HCT116 (cell line): ENCODE data around the gene APBA3. TPM values are rescaled to one million over a fixed set of nuclear protein-coding genes. Genes with fewer than 3 reads are reported as not detected.

Experiments used
- ATAC-seq: fragments of 200-7000 bp; cut with Tn5 transposase; 2 replicates; pipeline ENCODE4 v1.9.1; 2020; ENCODE audit warnings: mild to moderate bottlenecking, moderate library complexity
- BruUV-seq: library from RNA; stranded (reverse); fragments of 400-500 nt; replicated peaks from 2 replicates; lab custom pipeline; 2021; lab: Mats Ljungman, UMichigan
- CTCF ChIA-PET: fragments of 300-600 bp; sonication (Branson Sonifier 250); formaldehyde crosslinking; loops from one replicate; lab custom pipeline; 2021; ENCODE audit warnings: antibody characterized with exemption; lab: Charles Lee
- POLR2A ChIA-PET: fragments of 300-600, 350-600 bp; sonication (Branson Sonifier 250); formaldehyde crosslinking; loops from one replicate; lab custom pipeline; 2021; ENCODE audit warnings: antibody characterized with exemption; lab: Charles Lee
- RAD21 ChIA-PET, 2 experiments: fragments of 300-600 bp; sonication (Branson Sonifier 250); formaldehyde crosslinking; loops; one replicate each; lab custom pipeline; 2023; ENCODE audit warnings: low total read pairs in 2 of 2; ENCODE audit not compliant: uncharacterized antibody in 2 of 2, unreplicated experiment in 2 of 2, low non-redundant PET in 1 of 2; lab: Charles Lee
- DNase-seq: peaks from one replicate; pipeline ENCODE4 v3.0.0-alpha.2; 2010; ENCODE audit warnings: low read depth, low spot score
- H2AFZ ChIP-seq: fragments of 200-600 bp; shearing (Covaris generic), sonication (generic); 2 replicates; pipeline ENCODE4 v1.6.1; 2017; ENCODE audit warnings: low read depth, mixed run types, mixed read lengths, antibody characterized with exemption, low read length; ENCODE audit not compliant: poor library complexity, severe bottlenecking
- H3K27ac ChIP-seq: 2 replicates; pipeline ENCODE4 v1.5.1; 2012; ENCODE audit warnings: low read depth, low read length
- H3K27me3 ChIP-seq: fragments of 200-600 bp; sonication (generic); 2 replicates; pipeline ENCODE4 v1.6.1; 2016; ENCODE audit warnings: mixed run types, low read length, mixed read lengths; ENCODE audit not compliant: insufficient read depth
- H3K36me3 ChIP-seq, 2 experiments: fragments of 200-500 bp in 1 of 2; fragments of 200-600 bp in 1 of 2; sonication (Bioruptor generic) in 1 of 2; sonication (generic) in 1 of 2; 2 replicates each; pipeline versions ENCODE4 v1.5.1 to v1.6.1; 2014 to 2016; ENCODE audit warnings: low read length in 2 of 2, inconsistent platforms in 1 of 2, mixed read lengths in 1 of 2, mixed run types in 1 of 2; ENCODE audit not compliant: insufficient read depth in 2 of 2, control insufficient read depth in 1 of 2
- H3K4me1 ChIP-seq, 2 experiments: fragments of 200-600 bp in 1 of 2; sonication (generic) in 1 of 2; 2 replicates each; pipeline versions ENCODE4 v1.5.1 to v1.6.1; 2012 to 2017; ENCODE audit warnings: low read length in 2 of 2, inconsistent platforms in 1 of 2, mild to moderate bottlenecking in 1 of 2, mixed read lengths in 1 of 2, mixed run types in 1 of 2, moderate library complexity in 1 of 2; ENCODE audit not compliant: insufficient read depth in 2 of 2, control insufficient read depth in 1 of 2
- H3K4me2 ChIP-seq: fragments of 200-600 bp; sonication (generic); 2 replicates; pipeline ENCODE4 v1.6.1; 2017; ENCODE audit warnings: mixed run types, low read length, mixed read lengths
- H3K4me3 ChIP-seq, 2 experiments: fragments of 200-600 bp in 1 of 2; sonication (generic) in 1 of 2; replicated peaks in 1 of 2; 2 replicates each; pipeline ENCODE4 v1.5.1; 2011 to 2016; ENCODE audit warnings: low read length in 2 of 2, control low read depth in 1 of 2, low read depth in 1 of 2, mild to moderate bottlenecking in 1 of 2, mixed read lengths in 1 of 2, mixed run types in 1 of 2
- H3K79me2 ChIP-seq: fragments of 200-600 bp; sonication (generic); 2 replicates; pipeline ENCODE4 v1.6.1; 2017; ENCODE audit warnings: mild to moderate bottlenecking, mixed run types, low read length, moderate library complexity, mixed read lengths; ENCODE audit not compliant: insufficient read depth
- H3K9ac ChIP-seq: fragments of 200-600 bp; sonication (generic); 2 replicates; pipeline ENCODE4 v1.6.1; 2016; ENCODE audit warnings: low read length, mixed read lengths
- H3K9me2 ChIP-seq: fragments of 200-600 bp; sonication (generic), shearing (Covaris generic); 2 replicates; pipeline ENCODE4 v1.6.1; 2017; ENCODE audit warnings: mixed run types, mild to moderate bottlenecking, moderate library complexity; ENCODE audit not compliant: insufficient read depth
- H3K9me3 ChIP-seq, 2 experiments: fragments of 200-500 bp in 1 of 2; fragments of 200-600 bp in 1 of 2; sonication (Bioruptor generic) in 1 of 2; sonication (generic) in 1 of 2; 2 replicates each; pipeline ENCODE4 v1.6.1; 2014 to 2017; ENCODE audit warnings: low read length in 2 of 2, mixed read lengths in 2 of 2, inconsistent platforms in 1 of 2, low read depth in 1 of 2, mild to moderate bottlenecking in 1 of 2, mixed run types in 1 of 2, moderate library complexity in 1 of 2; ENCODE audit not compliant: control insufficient read depth in 1 of 2, insufficient read depth in 1 of 2
- H4K20me1 ChIP-seq: fragments of 200-600 bp; sonication (generic), shearing (Covaris generic); 2 replicates; pipeline ENCODE4 v1.6.1; 2017; ENCODE audit warnings: mixed run types, mild to moderate bottlenecking, moderate library complexity; ENCODE audit not compliant: insufficient read depth
- ATF3 ChIP-seq: IDR thresholded peaks from 2 replicates; pipeline ENCODE4 v1.6.1; 2012
- CEBPB ChIP-seq: IDR thresholded peaks from 2 replicates; pipeline ENCODE4 v1.6.1; 2012; ENCODE audit warnings: low read depth
- EGR1 ChIP-seq: IDR thresholded peaks from 2 replicates; pipeline ENCODE4 v1.6.1; 2012; ENCODE audit warnings: low read depth
- ELF1 ChIP-seq: IDR thresholded peaks from 2 replicates; pipeline ENCODE4 v1.6.1; 2012; ENCODE audit warnings: low read depth, borderline replicate concordance
- EZH2phosphoT487 ChIP-seq: fragments of 200-600 bp; IDR thresholded peaks from 2 replicates; pipeline ENCODE4 v1.6.1; 2018; ENCODE audit warnings: antibody characterized with exemption, borderline replicate concordance
- FOSL1 ChIP-seq: IDR thresholded peaks from 2 replicates; pipeline ENCODE4 v1.6.1; 2012; ENCODE audit warnings: low read depth
- JUND ChIP-seq: IDR thresholded peaks from 2 replicates; pipeline ENCODE4 v1.6.1; 2012
- MAX ChIP-seq: IDR thresholded peaks from 2 replicates; pipeline ENCODE4 v1.6.1; 2012
- POLR2A ChIP-seq: IDR thresholded peaks from 2 replicates; pipeline ENCODE4 v1.7.0; 2011; ENCODE audit warnings: borderline replicate concordance; ENCODE audit not compliant: insufficient read depth, insufficient read length; ENCODE audit errors: extremely low read depth
- POLR2AphosphoS5 ChIP-seq: IDR thresholded peaks from 2 replicates; pipeline ENCODE4 v1.6.1; 2011; ENCODE audit warnings: mild to moderate bottlenecking, low read depth, low read length, moderate library complexity
- RAD21 ChIP-seq: IDR thresholded peaks from 2 replicates; pipeline ENCODE4 v1.6.1; 2012; ENCODE audit warnings: low read depth, mild to moderate bottlenecking
- SIN3A ChIP-seq: IDR thresholded peaks from 2 replicates; pipeline ENCODE4 v1.6.1; 2012; ENCODE audit warnings: low read depth
- SRF ChIP-seq: IDR thresholded peaks from 2 replicates; pipeline ENCODE4 v1.6.1; 2012; ENCODE audit warnings: low read depth
- YY1 ChIP-seq: IDR thresholded peaks from 2 replicates; pipeline ENCODE4 v1.6.1; 2011; ENCODE audit warnings: low read length, low read depth, moderate library complexity, mild to moderate bottlenecking; ENCODE audit not compliant: insufficient replicate concordance; ENCODE audit errors: extremely low read depth
- ZFX ChIP-seq: fragments of 450-650 bp; IDR thresholded peaks from 2 replicates; pipeline ENCODE4 v1.6.1; 2017
- ZNF274 ChIP-seq: fragments of 200-500 bp; sonication (Bioruptor generic); IDR thresholded peaks from 2 replicates; pipeline ENCODE4 v1.6.1; 2014; ENCODE audit warnings: mild to moderate bottlenecking, low read depth, low read length, inconsistent platforms
- intact Hi-C: fragments of 100-400 bp; cut with micrococcal nuclease; formaldehyde crosslinking; loops from 2 replicates; pipeline ENCODE4 v1.10.0; 2022
- total RNA-seq: library from RNA; stranded (reverse); gene quantifications from one replicate; pipeline ENCODE4 v1.2.1, GENCODE V29; 2021; ENCODE audit not compliant: unreplicated experiment

Gene APBA3
- total RNA-seq, 1 experiment from 2014 or later, result 29.5 TPM

- ChIA-PET RAD21 (no interaction called here), POLR2A (interaction anchor here (0.6 kb wide), 1 partner anchor 11 kb away, joined by 5 read pairs; no protein-coding TSS in a partner anchor), CTCF (no interaction called here)
- ATAC-seq (no peak), DNase-seq (no peak)
- Histone ChIP-seq H3K27ac (no peak overlapping the region), H3K9ac (no peak overlapping the region), H3K9me2 (no peaks in the 10 kb centered on the region), H3K36me3 (peaks cover 0 to 3% of the 10 kb centered on the region in 2 experiments; a peak in 2 of 4 replicates), H3K79me2 (no peaks in the 10 kb centered on the region), H3K4me1 (peaks cover 11 to 24% of the 10 kb centered on the region in 2 experiments), H3K9me3 (no peaks in the 10 kb centered on the region), H3K4me3 (no peak overlapping the region), H3K4me2 (no peak overlapping the region), H2AFZ (no peak overlapping the region), H4K20me1 (no peaks in the 10 kb centered on the region), H3K27me3 (no peaks in the 10 kb centered on the region)
- intact Hi-C loops, result no loop called here
- TF ChIP-seq RAD21 (no peak), EZH2phosphoT487 (no peak), YY1 (no peak), SIN3A (no peak), ZNF274 (no peak), EGR1 (no peak), CEBPB (no peak), JUND (no peak), MAX (no peak), ATF3 (no peak), POLR2A (no peak), POLR2AphosphoS5 (no peak), ZFX (no peak), SRF (no peak), FOSL1 (no peak), ELF1 (no peak)
- BruUV-seq, result no TSS peak
These were observed 27.8 kb downstream of the APBA3 start for GRCh38 chr19:3733549-3734309.
